Vagina (tissue), 2 donors: ENCODE measurements around the gene IPMK. TPM values are rescaled to one million over a fixed set of nuclear protein-coding genes. Genes with fewer than 3 reads are reported as not detected.

Source experiments
- DNase-seq, 2 donors: peaks; one replicate each; pipeline ENCODE4 v3.0.0-alpha.2; 2017; ENCODE audit errors: extremely low spot score in 2 of 2
- H3K27ac ChIP-seq: fragments of 200-600 bp; sonication (generic); one replicate; pipeline ENCODE4 v1.5.1; 2019
- H3K27me3 ChIP-seq: fragments of 200-600 bp; sonication (generic); one replicate; pipeline ENCODE4 v1.5.1; 2019
- H3K36me3 ChIP-seq, 2 donors: fragments of 200-600 bp; sonication (generic); one replicate each; pipeline ENCODE4 v1.5.1; 2017 to 2019
- H3K4me1 ChIP-seq: fragments of 200-600 bp; sonication (generic); one replicate; pipeline ENCODE4 v1.5.1; 2019
- H3K4me3 ChIP-seq, 2 donors: fragments of 200-600 bp; sonication (generic); 1 replicate in 1 of 2; 2 replicates in 1 of 2; pipeline ENCODE4 v1.5.1; 2016 to 2019
- H3K9me3 ChIP-seq: fragments of 200-600 bp; sonication (generic); one replicate; pipeline ENCODE4 v1.5.1; 2019
- POLR2A ChIP-seq, 2 donors: fragments of 450-650 bp; IDR thresholded peaks; one replicate each; pipeline ENCODE4 v1.6.1; 2017; ENCODE audit warnings: antibody characterized with exemption in 2 of 2, mild to moderate bottlenecking in 2 of 2, moderate library complexity in 2 of 2
- POLR2AphosphoS5 ChIP-seq, 2 donors: sonication (generic); formaldehyde crosslinking; IDR thresholded peaks; one replicate each; pipeline ENCODE4 v1.9.0; 2017; ENCODE audit warnings: antibody characterized with exemption in 2 of 2, mild to moderate bottlenecking in 2 of 2, low read depth in 1 of 2; ENCODE audit not compliant: insufficient read depth in 1 of 2
- intact Hi-C: fragments of 100-400 bp; cut with DNase I; formaldehyde crosslinking; loops from one replicate; pipeline ENCODE4 v1.15.1; 2023
- total RNA-seq: library from RNA; depleted of rRNA; stranded (reverse); fragments of >200 nt; gene quantifications from one replicate; pipeline ENCODE4 v1.2.3, GENCODE V29; 2016
- TF ChIP-seq, protein P1 (sequence below), 3 experiments: fragments of 450-650 bp in 2 of 3; fragments of 200-600 bp in 1 of 3; sonication (generic) in 1 of 3; IDR thresholded peaks; one replicate each; pipeline ENCODE4 v1.5.1; 2017 to 2019; ENCODE audit warnings: antibody characterized with exemption in 3 of 3, mild to moderate bottlenecking in 2 of 3, moderate library complexity in 2 of 3

The IPMK gene
- total RNA-seq, 1 donor from 2014 or later = 6.1 TPM

DNA sequence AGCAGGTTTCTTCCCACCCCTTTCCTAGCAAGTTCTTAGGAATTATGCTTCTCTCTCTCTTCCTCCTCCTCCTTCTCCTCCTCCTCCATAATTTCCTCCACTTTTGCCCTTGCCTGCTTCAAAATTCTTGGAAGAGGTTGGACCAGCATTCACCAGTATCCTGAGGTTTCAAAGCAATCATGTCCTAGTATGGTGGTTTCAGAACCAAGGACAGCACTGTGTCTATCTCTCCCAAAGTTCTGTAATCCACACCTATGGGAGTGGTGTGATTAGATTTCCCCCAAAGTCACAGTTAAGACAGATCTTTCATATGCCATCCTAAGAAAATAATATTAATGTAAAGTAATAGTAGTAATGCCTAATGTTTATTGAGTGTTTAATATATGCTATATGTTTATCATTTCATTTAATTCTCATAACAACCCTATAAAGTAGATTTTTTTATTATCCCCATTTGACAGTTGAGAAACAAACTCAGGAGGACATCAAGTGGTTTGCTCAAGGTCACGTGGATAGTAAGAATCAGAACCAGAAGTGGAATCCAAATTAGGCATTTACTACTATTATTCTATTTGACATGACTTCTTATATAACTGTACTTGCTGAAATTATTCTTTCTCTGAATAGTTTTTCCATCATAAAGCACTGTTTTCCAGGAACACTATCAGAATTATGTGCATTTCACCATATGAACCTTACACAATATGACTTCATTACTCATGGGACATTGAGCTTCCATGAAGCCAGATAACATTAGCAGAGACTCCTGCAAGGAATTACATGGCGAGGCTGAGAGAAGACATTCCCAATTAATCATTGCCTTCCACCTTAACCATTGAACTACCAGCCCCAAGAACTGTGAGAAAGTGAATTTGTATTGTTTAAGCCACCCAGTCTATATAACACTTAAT lies 91.4 kb downstream of the IPMK start:
- intact Hi-C loops = loop anchor here (5.0 kb wide), 1 partner anchor 116 kb away; no protein-coding TSS in a partner anchor

GRCh38 chr10:58174831-58175230 lies 92.9 kb downstream of the IPMK start:
- Histone ChIP-seq H3K27ac (no peak overlapping the region), H3K4me3 (no peak overlapping the region), H3K9me3 (no peaks in the 10 kb centered on the region), H3K27me3 (no peaks in the 10 kb centered on the region), H3K4me1 (no peaks in the 10 kb centered on the region), H3K36me3 (no peaks in the 10 kb centered on the region)
- intact Hi-C loops = loop anchor here (5.0 kb wide), 1 partner anchor 117 kb away; no protein-coding TSS in a partner anchor
- TF ChIP-seq, protein P1, sequence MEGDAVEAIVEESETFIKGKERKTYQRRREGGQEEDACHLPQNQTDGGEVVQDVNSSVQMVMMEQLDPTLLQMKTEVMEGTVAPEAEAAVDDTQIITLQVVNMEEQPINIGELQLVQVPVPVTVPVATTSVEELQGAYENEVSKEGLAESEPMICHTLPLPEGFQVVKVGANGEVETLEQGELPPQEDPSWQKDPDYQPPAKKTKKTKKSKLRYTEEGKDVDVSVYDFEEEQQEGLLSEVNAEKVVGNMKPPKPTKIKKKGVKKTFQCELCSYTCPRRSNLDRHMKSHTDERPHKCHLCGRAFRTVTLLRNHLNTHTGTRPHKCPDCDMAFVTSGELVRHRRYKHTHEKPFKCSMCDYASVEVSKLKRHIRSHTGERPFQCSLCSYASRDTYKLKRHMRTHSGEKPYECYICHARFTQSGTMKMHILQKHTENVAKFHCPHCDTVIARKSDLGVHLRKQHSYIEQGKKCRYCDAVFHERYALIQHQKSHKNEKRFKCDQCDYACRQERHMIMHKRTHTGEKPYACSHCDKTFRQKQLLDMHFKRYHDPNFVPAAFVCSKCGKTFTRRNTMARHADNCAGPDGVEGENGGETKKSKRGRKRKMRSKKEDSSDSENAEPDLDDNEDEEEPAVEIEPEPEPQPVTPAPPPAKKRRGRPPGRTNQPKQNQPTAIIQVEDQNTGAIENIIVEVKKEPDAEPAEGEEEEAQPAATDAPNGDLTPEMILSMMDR (IDR thresholded peaks at IDR 0.05) = no peak
- TF ChIP-seq POLR2AphosphoS5 (IDR thresholded peaks at IDR 0.05; ENCODE audit: insufficient read depth in 1 of 2, low read depth in 1 of 2) (no peak), POLR2A (IDR thresholded peaks at IDR 0.05) (no peak)
- DNase-seq = no peak

More for the DNA sequence above, 91.4 kb downstream of the IPMK start:
- no peaks in the 10 kb centered on the region for H3K36me3 ChIP-seq
- no peak overlapping the region for H3K27ac ChIP-seq
- no peaks in the 10 kb centered on the region for H3K9me3 ChIP-seq
- H3K4me3 ChIP-seq = no peak overlapping the region
- H3K4me1 ChIP-seq = no peaks in the 10 kb centered on the region
- TF ChIP-seq, protein P1 (IDR thresholded peaks at IDR 0.05) = no peak
- TF ChIP-seq POLR2AphosphoS5 (IDR thresholded peaks at IDR 0.05; ENCODE audit: insufficient read depth in 1 of 2, low read depth in 1 of 2) = no peak
- no peak for TF ChIP-seq POLR2A (IDR thresholded peaks at IDR 0.05)
- no peak for DNase-seq
- H3K27me3 ChIP-seq = no peaks in the 10 kb centered on the region

DNA sequence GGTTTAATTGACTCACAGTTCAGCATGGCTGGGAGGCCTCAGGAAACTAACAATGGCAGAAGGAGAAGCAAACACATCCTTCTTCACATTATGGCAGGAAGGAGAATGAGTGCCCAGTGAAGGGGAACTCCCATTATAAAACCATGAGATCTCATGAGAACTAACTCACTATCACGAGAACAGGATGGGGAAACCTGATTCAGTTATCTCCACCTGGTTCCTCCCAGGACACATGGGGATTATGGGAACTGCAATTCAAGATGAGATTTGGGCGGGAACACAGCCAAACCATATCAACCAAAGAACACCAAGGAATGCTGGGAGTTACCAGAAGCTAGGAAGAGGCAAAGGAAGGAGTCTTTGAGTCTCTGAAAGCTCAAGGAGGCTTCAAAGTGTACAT lies 94.3 kb downstream of the IPMK start:
- H3K4me3 ChIP-seq = no peak overlapping the region
- TF ChIP-seq POLR2AphosphoS5 (IDR thresholded peaks at IDR 0.05; ENCODE audit: insufficient read depth in 1 of 2, low read depth in 1 of 2) (no peak), POLR2A (IDR thresholded peaks at IDR 0.05) (no peak)
- TF ChIP-seq, protein P1 (IDR thresholded peaks at IDR 0.05) = no peak
- no peaks in the 10 kb centered on the region for H3K4me1 ChIP-seq
- DNase-seq = no peak
- H3K27ac ChIP-seq = no peak overlapping the region
- no peaks in the 10 kb centered on the region for H3K27me3 ChIP-seq
- no peaks in the 10 kb centered on the region for H3K9me3 ChIP-seq
- intact Hi-C loops = no loop called here
- no peaks in the 10 kb centered on the region for H3K36me3 ChIP-seq

- H3K9me3 ChIP-seq = no peaks in the 10 kb centered on the region
- no peaks in the 10 kb centered on the region for H3K36me3 ChIP-seq
- intact Hi-C loops = no loop called here
- H3K27me3 ChIP-seq = no peaks in the 10 kb centered on the region
- TF ChIP-seq POLR2A (IDR thresholded peaks at IDR 0.05) (no peak), POLR2AphosphoS5 (IDR thresholded peaks at IDR 0.05; ENCODE audit: insufficient read depth in 1 of 2, low read depth in 1 of 2) (no peak)
- TF ChIP-seq, protein P1 (IDR thresholded peaks at IDR 0.05) = no peak
- no peak overlapping the region for H3K4me3 ChIP-seq
- no peak for DNase-seq
- no peaks in the 10 kb centered on the region for H3K4me1 ChIP-seq
- H3K27ac ChIP-seq = no peak overlapping the region
Measured at GRCh38 chr10:58171146-58171545, 96.5 kb downstream of the IPMK start.

DNA sequence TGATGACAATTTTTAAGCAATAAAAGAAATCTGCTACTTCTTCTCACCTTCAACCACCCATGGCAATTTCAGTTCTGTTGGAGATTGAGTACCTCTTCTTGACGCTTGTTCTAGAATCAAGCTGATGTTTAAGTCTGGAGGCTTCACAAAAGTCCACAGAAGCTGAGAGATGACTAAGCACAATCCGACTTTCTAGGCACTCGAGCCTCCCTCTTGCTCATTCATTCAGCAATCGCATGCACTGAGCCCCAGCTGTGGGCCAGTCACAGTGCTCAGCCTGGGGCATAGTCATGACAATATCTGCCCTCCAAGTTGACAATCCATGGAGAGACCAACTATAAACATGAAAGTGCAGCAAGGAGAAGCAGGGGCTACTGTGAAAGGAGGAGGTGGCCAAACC lies 103.2 kb downstream of the IPMK start:
- no peak for DNase-seq
- H3K4me3 ChIP-seq = no peak overlapping the region
- TF ChIP-seq, protein P1 (IDR thresholded peaks at IDR 0.05) = no peak
- TF ChIP-seq POLR2AphosphoS5 (IDR thresholded peaks at IDR 0.05; ENCODE audit: insufficient read depth in 1 of 2, low read depth in 1 of 2) (no peak), POLR2A (IDR thresholded peaks at IDR 0.05) (no peak)
- no peaks in the 10 kb centered on the region for H3K4me1 ChIP-seq
- intact Hi-C loops = no loop called here
- H3K27ac ChIP-seq = no peak overlapping the region
- no peaks in the 10 kb centered on the region for H3K36me3 ChIP-seq
- no peaks in the 10 kb centered on the region for H3K27me3 ChIP-seq
- no peaks in the 10 kb centered on the region for H3K9me3 ChIP-seq
